A673 (cell line): ENCODE results near the gene NCEH1.

Experiments used
- EZH2 ChIP-seq: fragments of 200-600 bp; sonication (generic); IDR thresholded peaks from 2 replicates; pipeline ENCODE4 v1.6.1; 2017; ENCODE audit warnings: borderline replicate concordance, low read depth, mild to moderate bottlenecking, mixed read lengths, antibody characterized with exemption, low read length; ENCODE audit not compliant: poor library complexity, severe bottlenecking
- TF ChIP-seq, protein P1 (sequence below): fragments of 300-800, 200-600 bp; sonication (generic); conservative IDR thresholded peaks from 2 replicates; pipeline ENCODE4 v1.5.1; 2017; ENCODE audit warnings: low read depth, mild to moderate bottlenecking, antibody characterized with exemption, low read length, moderate library complexity, mixed read lengths

GRCh38 chr3:172622156-172622555 is 88.7 kb downstream of the NCEH1 start:
- TF ChIP-seq EZH2: no peak
- TF ChIP-seq, protein P1, sequence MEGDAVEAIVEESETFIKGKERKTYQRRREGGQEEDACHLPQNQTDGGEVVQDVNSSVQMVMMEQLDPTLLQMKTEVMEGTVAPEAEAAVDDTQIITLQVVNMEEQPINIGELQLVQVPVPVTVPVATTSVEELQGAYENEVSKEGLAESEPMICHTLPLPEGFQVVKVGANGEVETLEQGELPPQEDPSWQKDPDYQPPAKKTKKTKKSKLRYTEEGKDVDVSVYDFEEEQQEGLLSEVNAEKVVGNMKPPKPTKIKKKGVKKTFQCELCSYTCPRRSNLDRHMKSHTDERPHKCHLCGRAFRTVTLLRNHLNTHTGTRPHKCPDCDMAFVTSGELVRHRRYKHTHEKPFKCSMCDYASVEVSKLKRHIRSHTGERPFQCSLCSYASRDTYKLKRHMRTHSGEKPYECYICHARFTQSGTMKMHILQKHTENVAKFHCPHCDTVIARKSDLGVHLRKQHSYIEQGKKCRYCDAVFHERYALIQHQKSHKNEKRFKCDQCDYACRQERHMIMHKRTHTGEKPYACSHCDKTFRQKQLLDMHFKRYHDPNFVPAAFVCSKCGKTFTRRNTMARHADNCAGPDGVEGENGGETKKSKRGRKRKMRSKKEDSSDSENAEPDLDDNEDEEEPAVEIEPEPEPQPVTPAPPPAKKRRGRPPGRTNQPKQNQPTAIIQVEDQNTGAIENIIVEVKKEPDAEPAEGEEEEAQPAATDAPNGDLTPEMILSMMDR: no peak
